Esophagus squamous epithelium (tissue), 5 donors: Measurements from ENCODE around the gene OLFM2. TPM values are rescaled to one million over a fixed set of nuclear protein-coding genes. Genes with fewer than 3 reads are reported as not detected.

ENCODE experiments used
- DNase-seq: peaks from one replicate; lab custom pipeline; 2025; lab: John Stamatoyannopoulos, UW
- H3K27ac ChIP-seq, 4 donors: fragments of 200-600 bp; sonication (generic); one replicate each; pipeline ENCODE4 v1.5.1; 2016 to 2019; ENCODE audit warnings: mild to moderate bottlenecking in 1 of 4
- H3K27me3 ChIP-seq, 4 donors: fragments of 200-600 bp; sonication (generic); 1 replicate in 3 of 4; 2 replicates in 1 of 4; pipeline versions ENCODE4 v1.5.1 to v1.6.0; 2017 to 2021; ENCODE audit warnings: antibody characterized with exemption in 1 of 4
- H3K36me3 ChIP-seq, 3 donors: fragments of 200-600 bp; sonication (generic); one replicate each; pipeline ENCODE4 v1.5.1; 2016 to 2019
- H3K4me1 ChIP-seq, 3 donors: fragments of 200-600 bp; sonication (generic); one replicate each; pipeline ENCODE4 v1.5.1; 2017 to 2019
- H3K4me3 ChIP-seq, 4 donors: fragments of 200-600 bp; sonication (generic); 1 replicate in 3 of 4; 2 replicates in 1 of 4; pipeline ENCODE4 v1.5.1; 2016 to 2019; ENCODE audit warnings: mild to moderate bottlenecking in 2 of 4, moderate library complexity in 1 of 4
- H3K9me3 ChIP-seq, 3 donors: fragments of 200-600 bp; sonication (generic); one replicate each; pipeline ENCODE4 v1.5.1; 2016 to 2019
- CTCF ChIP-seq, 6 experiments: fragments of 450-650 bp in 4 of 6; fragments of 200-600 bp in 2 of 6; sonication (generic) in 2 of 6; IDR thresholded peaks; one replicate each; pipeline ENCODE4 v1.5.1; 2016 to 2019; ENCODE audit warnings: antibody characterized with exemption in 6 of 6, mild to moderate bottlenecking in 4 of 6, moderate library complexity in 4 of 6
- POLR2A ChIP-seq, 4 donors: fragments of 450-650 bp; IDR thresholded peaks; one replicate each; pipeline ENCODE4 v1.6.1; 2017; ENCODE audit warnings: antibody characterized with exemption in 4 of 4, mild to moderate bottlenecking in 4 of 4, moderate library complexity in 3 of 4
- WGBS, 2 donors: methylation state at CpG; one replicate each; pipeline ENCODE4 v1.1.5; 2018; 5-methylcytosine and 5-hydroxymethylcytosine counted together
- intact Hi-C: fragments of 100-400 bp; cut with DNase I; formaldehyde crosslinking; loops from one replicate; pipeline ENCODE4 v1.15.0; 2022
- total RNA-seq, 4 donors: library from RNA; depleted of rRNA; stranded (reverse); fragments of >200 nt; gene quantifications; one replicate each; pipeline ENCODE4 v1.1.0, GENCODE V29; 2016
- donor health status: DM: yes; HTN: yes; CAD: no.

Gene OLFM2
- total RNA-seq, 4 donors from 2014 or later = 8.6 to 14.6 (median 9.8) TPM

GRCh38 chr19:9865732-9866501 is 70.4 kb downstream of the OLFM2 start:
- no peak for TF ChIP-seq POLR2A (IDR thresholded peaks at IDR 0.05)
- TF ChIP-seq CTCF (IDR thresholded peaks at IDR 0.05) = no peak
- intact Hi-C loops = no loop called here
- H3K4me3 ChIP-seq = no peak overlapping the region
- no peak overlapping the region for H3K27ac ChIP-seq
- H3K36me3 ChIP-seq = no peaks in the 10 kb centered on the region
- H3K4me1 ChIP-seq = no peaks in the 10 kb centered on the region
- WGBS, 2 donors = 83 to 84% methylated on average over 15 of the region's 16 CpGs
- no peaks in the 10 kb centered on the region for H3K9me3 ChIP-seq
- DNase-seq = no peak
- no peaks in the 10 kb centered on the region for H3K27me3 ChIP-seq

GRCh38 chr19:9863759-9864158 is 72.6 kb downstream of the OLFM2 start:
- no peak overlapping the region for H3K4me3 ChIP-seq
- intact Hi-C loops = no loop called here
- no peaks in the 10 kb centered on the region for H3K27me3 ChIP-seq
- no peaks in the 10 kb centered on the region for H3K36me3 ChIP-seq
- 56% methylated on average over 5 of the region's 5 CpGs for WGBS, 2 donors
- H3K27ac ChIP-seq = no peak overlapping the region
- H3K4me1 ChIP-seq = no peaks in the 10 kb centered on the region
- no peak for DNase-seq
- H3K9me3 ChIP-seq = no peaks in the 10 kb centered on the region
- TF ChIP-seq POLR2A (IDR thresholded peaks at IDR 0.05) (no peak), CTCF (IDR thresholded peaks at IDR 0.05) (no peak)

- no peaks in the 10 kb centered on the region for H3K4me1 ChIP-seq
- H3K4me3 ChIP-seq = no peak overlapping the region
- H3K27me3 ChIP-seq = no peaks in the 10 kb centered on the region
- no peaks in the 10 kb centered on the region for H3K36me3 ChIP-seq
- H3K9me3 ChIP-seq = no peaks in the 10 kb centered on the region
- intact Hi-C loops = no loop called here
- WGBS, 2 donors = 57 to 64% methylated on average over 4 of the region's 4 CpGs
- no peak for DNase-seq
- H3K27ac ChIP-seq = no peak overlapping the region
- TF ChIP-seq CTCF (IDR thresholded peaks at IDR 0.05) = no peak
- TF ChIP-seq POLR2A (IDR thresholded peaks at IDR 0.05) = no peak
Measured at GRCh38 chr19:9862938-9863337, 73.4 kb downstream of the OLFM2 start.

- 83 to 100% methylated on average over 1 of the region's 1 CpG for WGBS, 2 donors
- Histone ChIP-seq H3K4me3 (no peak overlapping the region), H3K36me3 (peaks cover 0 to 13% (median 0%) of the 10 kb centered on the region in 3 donors), H3K4me1 (no peaks in the 10 kb centered on the region), H3K27me3 (no peaks in the 10 kb centered on the region), H3K9me3 (no peaks in the 10 kb centered on the region), H3K27ac (no peak overlapping the region)
- TF ChIP-seq CTCF (IDR thresholded peaks at IDR 0.05) (no peak), POLR2A (IDR thresholded peaks at IDR 0.05) (no peak)
- DNase-seq = no peak
- intact Hi-C loops = no loop called here
Measured at GRCh38 chr19:9861503-9861902, 74.8 kb downstream of the OLFM2 start.

GRCh38 chr19:9860407-9860806 is 75.9 kb downstream of the OLFM2 start:
- no peak overlapping the region for H3K4me3 ChIP-seq
- 70 to 71% methylated on average over 5 to 7 of the region's 8 CpGs for WGBS, 2 donors
- TF ChIP-seq POLR2A (IDR thresholded peaks at IDR 0.05) (no peak), CTCF (IDR thresholded peaks at IDR 0.05) (no peak)
- no peaks in the 10 kb centered on the region for H3K9me3 ChIP-seq
- H3K36me3 ChIP-seq = peaks cover 0 to 16% (median 0%) of the 10 kb centered on the region in 3 donors
- no peak for DNase-seq
- H3K4me1 ChIP-seq = no peaks in the 10 kb centered on the region
- intact Hi-C loops = no loop called here
- no peak overlapping the region for H3K27ac ChIP-seq
- H3K27me3 ChIP-seq = no peaks in the 10 kb centered on the region
